ENCODE results near the gene CNTN4.

DNA sequence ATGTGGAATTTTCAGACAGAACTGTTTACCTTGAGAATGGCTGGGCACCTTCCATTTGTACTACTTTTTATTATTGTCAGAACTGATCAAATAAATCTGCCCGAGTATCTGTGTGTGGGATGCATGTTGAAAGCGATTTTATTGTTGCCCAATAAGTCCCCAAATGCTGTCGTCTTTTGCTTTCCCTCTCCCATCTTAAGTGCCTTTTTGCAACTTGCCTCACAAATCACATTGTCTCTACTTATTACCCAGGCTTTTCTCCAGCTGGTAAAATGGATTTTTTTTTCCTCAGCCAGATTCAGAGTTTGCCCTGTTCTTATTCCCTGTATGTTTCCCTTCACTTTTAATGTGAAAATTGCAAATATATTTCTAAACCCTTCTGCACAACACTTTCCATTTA, 163.1 kb downstream of the CNTN4 start:
- no peak for TF ChIP-seq EZH2 (IDR thresholded peaks at IDR 0.05)
- TF ChIP-seq, protein P1, sequence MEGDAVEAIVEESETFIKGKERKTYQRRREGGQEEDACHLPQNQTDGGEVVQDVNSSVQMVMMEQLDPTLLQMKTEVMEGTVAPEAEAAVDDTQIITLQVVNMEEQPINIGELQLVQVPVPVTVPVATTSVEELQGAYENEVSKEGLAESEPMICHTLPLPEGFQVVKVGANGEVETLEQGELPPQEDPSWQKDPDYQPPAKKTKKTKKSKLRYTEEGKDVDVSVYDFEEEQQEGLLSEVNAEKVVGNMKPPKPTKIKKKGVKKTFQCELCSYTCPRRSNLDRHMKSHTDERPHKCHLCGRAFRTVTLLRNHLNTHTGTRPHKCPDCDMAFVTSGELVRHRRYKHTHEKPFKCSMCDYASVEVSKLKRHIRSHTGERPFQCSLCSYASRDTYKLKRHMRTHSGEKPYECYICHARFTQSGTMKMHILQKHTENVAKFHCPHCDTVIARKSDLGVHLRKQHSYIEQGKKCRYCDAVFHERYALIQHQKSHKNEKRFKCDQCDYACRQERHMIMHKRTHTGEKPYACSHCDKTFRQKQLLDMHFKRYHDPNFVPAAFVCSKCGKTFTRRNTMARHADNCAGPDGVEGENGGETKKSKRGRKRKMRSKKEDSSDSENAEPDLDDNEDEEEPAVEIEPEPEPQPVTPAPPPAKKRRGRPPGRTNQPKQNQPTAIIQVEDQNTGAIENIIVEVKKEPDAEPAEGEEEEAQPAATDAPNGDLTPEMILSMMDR (IDR thresholded peaks at IDR 0.05): no peak
